ENCODE results near the gene NEDD4.
"Not testable (repeated sequence)": the region's sequence is repeated elsewhere in the genome, so short reads cannot be mapped to it uniquely, and the experiment has no call there.

GRCh38 chr15:56003277-56003676, 9.9 kb upstream of the NEDD4 start:
- TF ChIP-seq, protein P1, sequence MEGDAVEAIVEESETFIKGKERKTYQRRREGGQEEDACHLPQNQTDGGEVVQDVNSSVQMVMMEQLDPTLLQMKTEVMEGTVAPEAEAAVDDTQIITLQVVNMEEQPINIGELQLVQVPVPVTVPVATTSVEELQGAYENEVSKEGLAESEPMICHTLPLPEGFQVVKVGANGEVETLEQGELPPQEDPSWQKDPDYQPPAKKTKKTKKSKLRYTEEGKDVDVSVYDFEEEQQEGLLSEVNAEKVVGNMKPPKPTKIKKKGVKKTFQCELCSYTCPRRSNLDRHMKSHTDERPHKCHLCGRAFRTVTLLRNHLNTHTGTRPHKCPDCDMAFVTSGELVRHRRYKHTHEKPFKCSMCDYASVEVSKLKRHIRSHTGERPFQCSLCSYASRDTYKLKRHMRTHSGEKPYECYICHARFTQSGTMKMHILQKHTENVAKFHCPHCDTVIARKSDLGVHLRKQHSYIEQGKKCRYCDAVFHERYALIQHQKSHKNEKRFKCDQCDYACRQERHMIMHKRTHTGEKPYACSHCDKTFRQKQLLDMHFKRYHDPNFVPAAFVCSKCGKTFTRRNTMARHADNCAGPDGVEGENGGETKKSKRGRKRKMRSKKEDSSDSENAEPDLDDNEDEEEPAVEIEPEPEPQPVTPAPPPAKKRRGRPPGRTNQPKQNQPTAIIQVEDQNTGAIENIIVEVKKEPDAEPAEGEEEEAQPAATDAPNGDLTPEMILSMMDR (IDR thresholded peaks at IDR 0.05), result not testable (repeated sequence)
- not testable (repeated sequence) for TF ChIP-seq POLR2A (IDR thresholded peaks at IDR 0.05)
